Muscle layer of duodenum (tissue), 2 donors: Measurements from ENCODE around the gene TCFL5.

Experiments used
- H3K27ac ChIP-seq: one replicate; pipeline ENCODE4 v1.7.0; 2013; ENCODE audit warnings: mild to moderate bottlenecking, low read length
- H3K27me3 ChIP-seq: one replicate; pipeline ENCODE4 v1.7.0; 2013; ENCODE audit warnings: low read depth, mild to moderate bottlenecking, control low read depth, low read length
- H3K36me3 ChIP-seq, 2 donors: one replicate each; pipeline ENCODE4 v1.7.0; 2013; ENCODE audit warnings: low read length in 2 of 2, control low read depth in 1 of 2, mild to moderate bottlenecking in 1 of 2; ENCODE audit not compliant: insufficient read depth in 2 of 2, control insufficient read depth in 1 of 2
- H3K4me1 ChIP-seq, 2 donors: one replicate each; pipeline ENCODE4 v1.7.0; 2013; ENCODE audit warnings: low read length in 2 of 2, mild to moderate bottlenecking in 2 of 2, control low read depth in 1 of 2, moderate library complexity in 1 of 2; ENCODE audit not compliant: insufficient read depth in 2 of 2, control insufficient read depth in 1 of 2
- H3K4me3 ChIP-seq, 2 donors: one replicate each; pipeline ENCODE4 v1.7.0; 2013; ENCODE audit warnings: low read length in 2 of 2, low read depth in 1 of 2, mild to moderate bottlenecking in 1 of 2
- H3K9me3 ChIP-seq, 2 donors: one replicate each; pipeline ENCODE4 v1.7.0; 2013; ENCODE audit warnings: low read length in 2 of 2, control low read depth in 1 of 2, mild to moderate bottlenecking in 1 of 2; ENCODE audit not compliant: control insufficient read depth in 1 of 2
- donor health status: healthy.

The TCFL5 gene

DNA sequence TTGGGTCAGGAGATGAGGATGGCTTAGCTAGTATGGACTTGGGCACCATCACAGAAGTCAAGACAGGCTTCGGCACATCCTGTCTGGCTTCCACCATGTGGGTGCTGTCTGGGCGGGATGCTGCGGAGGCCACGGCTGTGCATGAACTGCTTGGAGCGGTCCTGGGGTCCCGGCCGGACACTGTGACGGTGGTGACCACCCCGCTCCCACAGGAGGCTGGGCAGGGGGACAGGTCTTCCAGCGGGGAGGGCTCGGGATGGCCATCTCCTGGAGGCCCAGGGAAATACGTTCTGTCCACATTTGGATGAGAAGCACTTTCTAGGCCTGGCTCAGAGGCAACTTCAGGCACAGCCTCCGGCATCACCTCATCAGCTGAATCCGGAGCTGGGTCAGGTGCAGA is 32.1 kb upstream of the TCFL5 start:
- Histone ChIP-seq H3K27ac (no peak overlapping the region), H3K27me3 (no peaks in the 10 kb centered on the region), H3K9me3 (no peaks in the 10 kb centered on the region), H3K4me3 (no peak overlapping the region), H3K36me3 (peaks cover 67 to 81% of the 10 kb centered on the region in 2 donors), H3K4me1 (no peaks in the 10 kb centered on the region)

DNA sequence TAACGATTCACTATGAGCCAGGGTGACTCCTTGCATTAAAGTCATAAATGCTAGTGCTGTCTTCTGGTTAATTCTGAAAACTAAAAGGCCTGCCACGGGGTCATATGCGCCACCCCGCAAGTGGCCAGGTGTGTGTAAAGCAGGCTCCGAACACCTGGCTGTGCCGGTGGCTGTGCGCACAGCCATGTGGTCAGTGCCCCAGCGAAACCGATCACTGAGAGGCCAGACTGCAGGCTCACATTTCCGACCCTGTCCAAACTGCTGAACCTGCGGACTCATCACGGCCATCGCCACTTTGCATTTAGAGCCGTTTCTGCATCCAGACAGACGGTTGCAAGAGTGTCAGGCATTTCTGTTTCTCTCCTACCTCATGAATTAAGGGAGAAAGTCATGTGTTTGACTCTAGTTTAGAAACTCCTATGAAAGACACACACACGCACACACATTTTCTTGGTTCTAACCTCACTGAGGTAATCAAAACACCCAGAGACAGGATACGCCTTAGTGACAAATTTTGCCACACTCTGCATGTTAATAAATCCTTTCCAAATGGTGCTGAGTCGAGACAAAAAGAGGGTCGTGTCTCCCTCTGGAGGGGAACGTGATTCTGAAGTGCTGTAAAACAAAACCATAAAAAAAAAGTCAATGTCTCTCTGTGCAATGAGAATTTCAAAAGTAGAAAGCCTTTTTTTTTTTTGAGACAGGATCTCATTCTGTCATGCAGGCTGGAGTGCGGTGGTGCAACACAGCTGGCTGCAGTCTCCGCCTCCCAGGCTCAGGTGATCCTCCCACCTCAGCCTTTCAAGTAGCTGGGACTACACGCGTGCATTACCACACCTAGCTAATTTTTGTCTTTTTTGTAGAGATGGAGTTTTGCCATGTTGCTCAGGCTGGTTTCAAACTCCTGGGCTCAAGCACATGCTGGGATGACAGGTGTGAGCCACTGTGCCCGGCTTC is 31.0 kb upstream of the TCFL5 start:
- no peaks in the 10 kb centered on the region for H3K9me3 ChIP-seq
- H3K27ac ChIP-seq, result no peak overlapping the region
- peaks cover 75 to 92% of the 10 kb centered on the region in 2 donors for H3K36me3 ChIP-seq
- H3K27me3 ChIP-seq, result no peaks in the 10 kb centered on the region
- no peak overlapping the region for H3K4me3 ChIP-seq
- no peaks in the 10 kb centered on the region for H3K4me1 ChIP-seq

DNA sequence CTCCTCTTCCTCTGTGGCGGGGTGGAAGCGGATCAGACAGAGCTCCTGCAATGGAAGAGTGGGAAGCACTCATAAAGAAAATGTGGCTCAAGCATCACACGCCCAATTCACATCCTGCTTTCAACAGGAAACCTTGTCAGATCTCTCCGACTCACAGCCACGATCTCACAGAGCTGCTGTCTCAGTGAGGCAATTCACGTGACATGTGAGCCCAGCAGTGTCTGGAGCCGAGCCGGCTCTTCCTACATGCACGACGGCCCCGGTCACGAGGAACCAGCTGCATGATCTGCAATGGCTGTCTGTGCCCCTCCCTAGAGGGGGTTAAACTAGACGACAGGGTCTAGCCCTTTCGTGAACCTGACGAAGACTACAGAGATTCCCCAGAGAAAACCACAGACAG is 29.5 kb upstream of the TCFL5 start:
- Histone ChIP-seq H3K27ac (no peak overlapping the region), H3K27me3 (no peaks in the 10 kb centered on the region), H3K9me3 (no peaks in the 10 kb centered on the region), H3K4me1 (no peaks in the 10 kb centered on the region), H3K4me3 (no peak overlapping the region), H3K36me3 (peaks cover 80 to 99% of the 10 kb centered on the region in 2 donors)

DNA sequence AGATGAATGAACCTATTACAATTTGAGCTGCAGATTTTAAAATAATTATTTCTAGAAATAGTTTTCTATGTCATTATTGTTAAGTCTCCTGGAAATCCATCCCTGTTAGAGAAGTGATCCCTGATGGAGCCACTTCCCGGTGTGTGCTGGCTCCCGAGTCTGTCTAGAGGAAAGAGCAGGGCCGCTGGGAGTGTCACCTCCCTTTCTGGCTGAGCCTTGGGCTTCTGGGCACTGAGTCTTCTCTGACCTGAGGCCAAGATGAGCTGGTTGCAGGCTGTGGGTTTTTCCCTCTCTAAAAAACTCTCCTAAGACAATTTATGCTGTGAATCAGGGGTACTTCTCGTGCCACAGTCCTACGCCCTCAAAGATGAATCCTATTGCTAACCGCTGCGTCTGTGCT is 28.8 kb upstream of the TCFL5 start:
- Histone ChIP-seq H3K4me3 (no peak overlapping the region), H3K27ac (no peak overlapping the region), H3K27me3 (no peaks in the 10 kb centered on the region), H3K9me3 (no peaks in the 10 kb centered on the region), H3K4me1 (no peaks in the 10 kb centered on the region), H3K36me3 (peaks cover 77 to 97% of the 10 kb centered on the region in 2 donors)

DNA sequence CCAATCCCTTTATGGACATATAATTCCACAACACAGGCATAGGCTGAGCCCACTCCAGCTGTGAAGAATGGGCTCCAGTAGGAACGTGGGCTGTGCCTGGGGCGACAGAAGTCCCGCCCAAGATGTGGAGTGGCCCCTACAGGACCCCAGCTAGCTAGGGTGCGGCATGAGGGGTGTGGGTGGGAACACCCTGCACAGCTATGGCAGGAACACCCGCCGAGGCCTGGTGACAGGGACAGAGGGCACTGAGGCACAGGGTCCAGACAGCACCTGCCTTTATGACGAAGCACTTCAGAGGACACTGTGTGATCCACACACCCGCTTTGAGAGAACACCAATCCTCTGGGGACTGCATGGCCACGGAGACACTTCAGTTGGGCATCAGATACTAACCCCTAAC is 28.2 kb upstream of the TCFL5 start:
- Histone ChIP-seq H3K36me3 (peaks cover 76 to 92% of the 10 kb centered on the region in 2 donors), H3K4me1 (no peaks in the 10 kb centered on the region), H3K9me3 (no peaks in the 10 kb centered on the region), H3K27ac (no peak overlapping the region), H3K4me3 (no peak overlapping the region), H3K27me3 (no peaks in the 10 kb centered on the region)

DNA sequence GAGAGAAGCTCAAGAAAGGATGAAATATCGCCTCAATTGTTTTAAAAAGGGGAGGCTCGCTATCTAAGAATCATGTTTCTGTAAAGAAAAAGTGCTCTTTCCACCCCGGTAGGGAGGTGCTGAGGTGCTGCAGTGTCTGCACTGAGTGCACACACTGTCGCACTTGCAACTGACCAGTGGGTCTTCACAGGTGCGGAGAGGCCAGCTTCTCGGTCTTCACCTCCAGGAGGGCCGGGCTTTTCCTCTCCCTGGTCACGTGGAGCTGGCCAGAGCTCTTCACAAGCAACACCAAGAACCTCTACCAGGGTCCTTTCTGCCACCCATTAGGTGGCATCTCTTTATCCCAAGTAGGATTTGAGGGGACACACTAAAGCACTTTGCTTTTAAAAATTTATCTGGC is 27.8 kb upstream of the TCFL5 start:
- Histone ChIP-seq H3K27ac (no peak overlapping the region), H3K9me3 (no peaks in the 10 kb centered on the region), H3K27me3 (no peaks in the 10 kb centered on the region), H3K36me3 (peaks cover 71 to 87% of the 10 kb centered on the region in 2 donors), H3K4me3 (no peak overlapping the region), H3K4me1 (no peaks in the 10 kb centered on the region)

DNA sequence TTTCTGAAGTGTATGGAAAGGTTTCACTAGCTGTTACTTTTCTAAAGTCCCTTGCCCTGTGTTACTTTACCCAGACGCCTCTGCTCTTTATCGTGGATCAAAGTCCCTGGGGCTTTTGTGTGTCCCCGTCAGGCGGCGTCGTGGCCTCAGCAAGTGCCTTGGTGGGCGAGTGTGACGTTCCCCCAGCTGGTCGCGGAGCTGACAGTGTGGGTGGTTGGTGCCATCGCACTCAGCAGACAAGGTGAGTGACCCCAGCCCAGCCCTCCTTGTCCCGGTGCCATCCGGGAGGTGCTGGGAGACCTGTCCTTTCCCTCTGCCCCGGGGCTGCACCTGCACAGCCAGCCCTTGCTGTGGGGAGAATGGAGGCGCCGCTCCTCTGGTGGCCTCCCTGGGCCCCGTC is 27.3 kb upstream of the TCFL5 start:
- no peak overlapping the region for H3K27ac ChIP-seq
- no peaks in the 10 kb centered on the region for H3K9me3 ChIP-seq
- no peaks in the 10 kb centered on the region for H3K27me3 ChIP-seq
- no peaks in the 10 kb centered on the region for H3K4me1 ChIP-seq
- no peak overlapping the region for H3K4me3 ChIP-seq
- H3K36me3 ChIP-seq, result peaks cover 66 to 82% of the 10 kb centered on the region in 2 donors

DNA sequence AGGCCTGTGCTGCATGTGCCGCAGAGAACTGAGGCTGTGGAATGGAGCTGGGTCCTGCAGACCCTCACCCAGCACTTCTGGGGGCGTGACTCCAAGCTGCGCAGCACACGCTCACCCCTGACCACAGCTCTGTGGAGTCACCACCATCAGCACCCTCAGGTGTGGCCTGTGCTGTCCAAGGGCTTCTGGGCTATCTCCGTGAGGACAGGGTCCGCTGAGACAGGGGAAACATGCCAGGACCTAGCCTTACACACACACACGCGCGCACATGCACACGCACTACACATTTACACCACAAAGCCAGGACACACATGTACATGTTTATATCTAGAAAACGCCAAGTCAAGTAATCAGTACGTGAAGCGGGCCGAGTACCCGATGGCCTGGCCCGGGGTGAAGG is 26.8 kb upstream of the TCFL5 start:
- Histone ChIP-seq H3K36me3 (peaks cover 61 to 77% of the 10 kb centered on the region in 2 donors), H3K27me3 (no peaks in the 10 kb centered on the region), H3K27ac (no peak overlapping the region), H3K9me3 (no peaks in the 10 kb centered on the region), H3K4me3 (no peak overlapping the region), H3K4me1 (no peaks in the 10 kb centered on the region)

DNA sequence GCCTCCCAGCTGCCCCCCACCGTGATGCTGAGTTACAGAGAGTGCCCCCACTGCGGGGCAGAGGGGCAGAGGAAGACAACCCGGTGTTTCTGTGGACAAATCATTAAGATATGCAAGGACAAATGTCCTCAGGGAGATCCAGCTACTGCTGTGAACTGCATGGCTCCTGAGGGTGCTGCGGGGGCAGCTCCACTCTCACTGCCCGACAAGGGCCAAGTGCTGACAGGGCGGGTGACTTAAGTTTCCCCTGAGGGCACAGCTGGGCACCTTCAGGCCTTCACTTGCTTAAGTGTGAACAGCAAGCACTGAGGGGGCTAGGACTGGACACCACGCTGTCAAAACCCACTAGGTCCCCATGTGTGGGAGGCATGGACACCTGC is 26.2 kb upstream of the TCFL5 start:
- Histone ChIP-seq H3K4me3 (no peak overlapping the region), H3K36me3 (peaks cover 55 to 71% of the 10 kb centered on the region in 2 donors), H3K9me3 (no peaks in the 10 kb centered on the region), H3K4me1 (no peaks in the 10 kb centered on the region), H3K27me3 (no peaks in the 10 kb centered on the region), H3K27ac (no peak overlapping the region)

DNA sequence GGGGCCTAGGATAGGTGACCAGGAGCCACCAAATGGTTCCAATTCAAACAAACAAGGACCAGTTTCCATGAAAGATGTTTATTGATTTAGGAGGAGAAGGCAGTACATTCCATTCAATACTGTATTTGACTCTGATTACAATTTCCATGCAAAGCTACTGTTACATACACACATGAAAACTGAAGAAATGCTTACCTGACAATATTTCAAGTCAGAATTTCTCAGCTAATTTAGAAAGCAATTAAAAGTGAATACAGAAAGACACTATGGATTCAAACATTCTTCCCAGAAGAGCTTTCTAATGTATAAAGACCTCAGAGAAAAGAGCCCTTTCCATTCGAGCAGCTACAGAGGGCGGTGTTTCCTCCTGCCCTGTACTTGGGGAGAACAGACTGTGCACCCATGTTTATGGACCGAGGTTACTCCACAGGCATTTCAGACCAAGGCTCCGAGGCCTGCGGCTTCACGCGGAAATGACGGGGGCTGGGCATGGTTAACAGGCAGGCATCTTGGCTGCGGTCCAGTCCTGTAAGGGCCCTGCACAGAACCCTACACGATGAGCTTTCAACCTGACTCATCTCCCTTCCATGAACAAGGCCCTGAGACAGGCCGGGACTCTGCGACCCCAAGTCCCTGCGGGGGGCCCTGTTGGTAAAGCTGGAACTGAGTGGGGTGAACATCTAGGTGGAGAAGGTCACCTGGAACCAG is 25.7 kb upstream of the TCFL5 start:
- peaks cover 50 to 66% of the 10 kb centered on the region in 2 donors for H3K36me3 ChIP-seq
- no peak overlapping the region for H3K4me3 ChIP-seq
- H3K4me1 ChIP-seq, result no peaks in the 10 kb centered on the region
- H3K27ac ChIP-seq, result peak overlapping the region; percentile 9
- no peaks in the 10 kb centered on the region for H3K27me3 ChIP-seq
- H3K9me3 ChIP-seq, result no peaks in the 10 kb centered on the region

DNA sequence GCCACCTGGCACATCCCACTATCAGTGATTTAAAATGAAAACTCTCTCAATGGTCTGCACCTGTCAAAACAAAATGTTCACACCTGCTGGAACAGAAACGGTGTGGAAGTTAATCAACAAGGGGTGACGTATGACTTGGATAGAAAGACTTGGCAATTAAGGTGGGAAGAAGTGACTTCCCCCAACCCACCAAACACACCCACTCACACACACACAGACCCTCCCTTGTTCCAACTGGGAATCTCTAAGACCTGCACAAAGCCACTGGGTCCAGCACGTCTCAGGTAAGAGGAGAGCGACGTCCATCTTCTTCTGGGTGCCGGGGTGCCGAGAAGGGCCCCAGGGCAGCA is 25.1 kb upstream of the TCFL5 start:
- Histone ChIP-seq H3K27ac (no peak overlapping the region), H3K36me3 (peaks cover 44 to 66% of the 10 kb centered on the region in 2 donors), H3K9me3 (no peaks in the 10 kb centered on the region), H3K27me3 (no peaks in the 10 kb centered on the region), H3K4me1 (no peaks in the 10 kb centered on the region), H3K4me3 (no peak overlapping the region)
